Left ventricle myocardium inferior (tissue), 1 donor: Measurements from ENCODE around the gene DOC2B. TPM values are rescaled to one million over a fixed set of nuclear protein-coding genes. Genes with fewer than 3 reads are reported as not detected.
"Not testable (repeated sequence)": the region's sequence is repeated elsewhere in the genome, so short reads cannot be mapped to it uniquely, and the experiment has no call there.

ENCODE experiments used
- DNase-seq: peaks from one replicate; pipeline ENCODE4 v3.0.0-alpha.2; 2020
- H3K27ac ChIP-seq: fragments of 200-600 bp; replicated peaks from 2 replicates; pipeline ENCODE4 v1.8.0; 2021
- H3K27me3 ChIP-seq: fragments of 200-600 bp; 2 replicates; pipeline ENCODE4 v1.8.0; 2021; ENCODE audit warnings: low read depth
- H3K36me3 ChIP-seq: fragments of 200-600 bp; 2 replicates; pipeline ENCODE4 v1.8.0; 2021
- H3K4me1 ChIP-seq: fragments of 200-600 bp; 2 replicates; pipeline ENCODE4 v1.8.0; 2021
- H3K4me3 ChIP-seq: fragments of 200-600 bp; 2 replicates; pipeline ENCODE4 v1.8.0; 2021; ENCODE audit warnings: mild to moderate bottlenecking, moderate library complexity
- H3K9me3 ChIP-seq: fragments of 200-600 bp; replicated peaks from 2 replicates; pipeline ENCODE4 v1.8.0; 2021
- intact Hi-C: fragments of 100-400 bp; cut with micrococcal nuclease; formaldehyde crosslinking; loops from one replicate; pipeline ENCODE4 v1.11.0; 2022
- total RNA-seq: library from RNA; stranded (reverse); fragmentation: NEBNext Ultra II Directional; extraction: Animal tissue kit (Norgen Biotek cat#: 25700); gene quantifications from one replicate; pipeline ENCODE4 v1.2.1, GENCODE V29; 2021
- TF ChIP-seq, protein P1 (sequence below): fragments of 200-600 bp; IDR thresholded peaks from 2 replicates; pipeline ENCODE4 v1.8.0; 2021; ENCODE audit warnings: antibody characterized with exemption, mild to moderate bottlenecking, borderline replicate concordance
- donor health status: DM: no; HTN: yes; CAD: no; lungs with severe emphysema.

The DOC2B gene
- total RNA-seq, 1 donor from 2014 or later, result 2.7 TPM

DNA sequence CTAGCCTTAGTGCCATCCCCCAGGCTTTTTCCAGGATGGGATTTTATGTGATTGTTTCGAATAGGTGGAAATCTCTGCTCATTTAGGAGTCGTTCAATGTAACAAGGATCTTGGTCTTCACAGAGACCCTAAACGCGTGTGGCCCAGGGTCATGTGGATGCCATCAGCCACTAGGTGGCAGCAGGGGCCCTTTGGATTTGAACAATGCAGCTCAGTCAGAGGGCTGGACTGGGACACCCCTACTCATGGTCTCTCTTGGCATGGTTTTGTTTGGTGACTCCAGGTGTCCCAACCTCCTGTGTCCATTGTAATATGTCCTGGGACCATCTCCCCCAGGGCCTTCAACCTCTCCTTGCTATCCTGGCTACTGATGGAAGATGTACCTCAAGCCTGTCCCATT is 44.9 kb downstream of the DOC2B start:
- H3K9me3 ChIP-seq, H3K27ac ChIP-seq, H3K4me1 ChIP-seq, H3K27me3 ChIP-seq, H3K36me3 ChIP-seq, intact Hi-C loops, H3K4me3 ChIP-seq: not testable (repeated sequence)
- peak; percentile 71 for DNase-seq
- TF ChIP-seq, protein P1, sequence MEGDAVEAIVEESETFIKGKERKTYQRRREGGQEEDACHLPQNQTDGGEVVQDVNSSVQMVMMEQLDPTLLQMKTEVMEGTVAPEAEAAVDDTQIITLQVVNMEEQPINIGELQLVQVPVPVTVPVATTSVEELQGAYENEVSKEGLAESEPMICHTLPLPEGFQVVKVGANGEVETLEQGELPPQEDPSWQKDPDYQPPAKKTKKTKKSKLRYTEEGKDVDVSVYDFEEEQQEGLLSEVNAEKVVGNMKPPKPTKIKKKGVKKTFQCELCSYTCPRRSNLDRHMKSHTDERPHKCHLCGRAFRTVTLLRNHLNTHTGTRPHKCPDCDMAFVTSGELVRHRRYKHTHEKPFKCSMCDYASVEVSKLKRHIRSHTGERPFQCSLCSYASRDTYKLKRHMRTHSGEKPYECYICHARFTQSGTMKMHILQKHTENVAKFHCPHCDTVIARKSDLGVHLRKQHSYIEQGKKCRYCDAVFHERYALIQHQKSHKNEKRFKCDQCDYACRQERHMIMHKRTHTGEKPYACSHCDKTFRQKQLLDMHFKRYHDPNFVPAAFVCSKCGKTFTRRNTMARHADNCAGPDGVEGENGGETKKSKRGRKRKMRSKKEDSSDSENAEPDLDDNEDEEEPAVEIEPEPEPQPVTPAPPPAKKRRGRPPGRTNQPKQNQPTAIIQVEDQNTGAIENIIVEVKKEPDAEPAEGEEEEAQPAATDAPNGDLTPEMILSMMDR, result peak; percentile 60

DNA sequence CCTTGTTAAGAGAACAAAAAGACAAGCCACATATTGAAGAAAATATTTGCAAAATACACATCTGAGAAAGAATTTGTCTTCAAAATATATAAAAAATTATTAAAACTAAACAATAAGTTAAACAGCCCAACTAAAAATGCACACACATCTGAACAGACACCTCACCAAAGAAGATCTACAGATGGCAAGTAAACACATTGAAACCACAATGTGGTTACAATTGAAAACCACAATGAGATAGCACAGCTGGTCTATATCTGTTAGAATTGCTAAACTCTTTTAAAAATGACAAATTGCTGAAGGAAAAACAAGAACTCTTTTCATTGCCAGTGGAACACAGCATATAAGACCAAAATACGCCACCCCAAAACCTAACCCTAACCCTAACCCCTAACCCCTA is 45.6 kb downstream of the DOC2B start:
- intact Hi-C loops, DNase-seq, H3K4me1 ChIP-seq, H3K27ac ChIP-seq, H3K9me3 ChIP-seq, H3K27me3 ChIP-seq, H3K36me3 ChIP-seq, H3K4me3 ChIP-seq: not testable (repeated sequence)

DNA sequence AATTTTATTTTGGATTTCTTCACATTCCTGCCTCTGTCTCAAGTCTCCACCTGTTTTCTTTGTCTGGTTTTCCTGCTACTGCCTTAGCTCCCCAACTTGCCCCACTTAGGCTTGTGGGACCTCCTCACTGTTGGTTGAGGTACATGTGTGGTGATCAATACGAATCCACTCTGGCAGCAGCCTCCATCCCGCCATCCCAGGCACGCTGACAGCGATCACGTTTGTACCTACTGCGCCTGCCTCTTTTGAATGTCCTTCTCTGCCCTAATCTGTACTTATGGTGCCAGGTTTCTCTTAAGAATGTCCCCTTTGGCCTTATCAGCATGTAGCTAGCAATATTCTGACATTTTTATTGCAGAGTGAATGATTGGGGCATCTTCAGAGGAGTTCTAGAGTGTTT is 46.4 kb downstream of the DOC2B start:
- intact Hi-C loops, H3K27me3 ChIP-seq, DNase-seq, H3K27ac ChIP-seq, H3K9me3 ChIP-seq, H3K4me1 ChIP-seq, H3K4me3 ChIP-seq, H3K36me3 ChIP-seq: not testable (repeated sequence)

DNA sequence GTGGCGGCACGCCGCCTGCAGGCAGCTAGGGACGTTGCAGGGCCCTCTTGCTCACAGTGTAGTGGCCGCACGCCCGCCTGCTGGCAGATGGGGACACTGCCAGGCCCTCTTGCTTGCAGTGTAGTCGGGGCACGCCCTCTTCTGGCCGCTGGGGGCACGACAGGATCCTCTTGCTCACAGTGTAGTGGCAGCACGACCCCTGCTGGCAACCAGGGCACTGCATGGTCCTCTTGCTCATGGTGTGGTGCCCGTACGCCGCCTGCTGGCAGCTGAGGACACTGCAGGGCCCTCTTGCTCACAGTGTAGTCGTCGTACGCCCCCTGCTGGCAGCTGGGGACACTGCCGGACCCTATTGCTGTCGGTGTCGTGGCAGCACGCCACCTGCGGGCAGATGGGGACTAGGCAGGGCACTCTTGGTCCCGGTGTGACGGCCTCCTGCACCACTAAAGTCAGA is 47.1 kb downstream of the DOC2B start:
- DNase-seq, intact Hi-C loops: not testable (repeated sequence)
- TF ChIP-seq, protein P1, result peak; percentile 36

DNA sequence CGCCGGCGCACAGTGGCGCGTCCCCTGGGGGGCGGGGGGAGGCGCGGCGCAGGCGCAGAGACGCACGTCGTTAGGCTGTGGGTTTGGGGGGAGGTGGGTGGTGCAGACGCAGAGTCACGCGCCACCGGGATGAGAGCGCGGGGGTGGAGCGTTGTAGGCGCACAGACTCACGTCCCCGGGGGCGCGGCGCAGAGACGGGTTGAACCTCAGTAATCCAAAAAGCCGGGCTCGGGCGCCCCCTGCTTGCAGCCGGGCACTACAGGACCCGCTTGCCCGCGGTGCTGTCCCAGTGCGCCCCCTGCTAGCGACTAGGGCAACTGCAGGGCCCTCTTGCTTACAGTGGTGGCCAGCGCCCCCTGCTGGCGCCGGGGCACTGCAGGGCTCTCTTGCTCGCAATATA is 47.5 kb downstream of the DOC2B start:
- H3K4me3 ChIP-seq, H3K36me3 ChIP-seq, H3K9me3 ChIP-seq, H3K27me3 ChIP-seq, intact Hi-C loops, H3K4me1 ChIP-seq, DNase-seq, H3K27ac ChIP-seq: not testable (repeated sequence)

More for the DNA sequence above, 47.1 kb downstream of the DOC2B start:
- H3K36me3 ChIP-seq, H3K27ac ChIP-seq, H3K9me3 ChIP-seq, H3K4me3 ChIP-seq, H3K4me1 ChIP-seq, H3K27me3 ChIP-seq: not testable (repeated sequence)

DNA sequence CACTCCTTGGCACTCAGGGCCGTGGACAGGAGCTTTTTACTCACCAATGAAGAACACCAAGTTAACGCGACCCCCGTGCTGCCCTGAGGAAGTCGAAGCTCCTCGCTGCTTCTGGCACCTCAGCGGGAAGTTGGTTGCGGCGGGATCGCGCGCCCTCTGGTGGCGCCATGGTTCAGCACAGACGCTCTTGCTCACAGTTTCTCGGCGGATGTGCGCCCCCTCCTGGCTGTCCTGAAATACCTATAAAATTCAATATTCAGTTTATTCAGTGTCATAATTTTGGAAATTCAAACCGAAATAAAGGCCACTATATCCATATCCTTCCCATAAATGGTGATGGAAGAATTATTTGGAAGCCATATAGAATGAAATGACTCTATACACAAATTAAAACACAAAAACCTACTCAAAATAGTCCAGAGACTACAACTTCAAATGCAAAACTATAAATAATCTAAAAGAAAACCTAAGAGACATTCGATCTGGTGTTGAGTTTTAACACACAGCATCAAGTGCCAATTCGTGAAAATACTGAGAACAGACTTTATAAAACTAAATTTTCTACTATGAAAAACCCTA is 63.0 kb downstream of the DOC2B start:
- intact Hi-C loops, H3K4me1 ChIP-seq, H3K9me3 ChIP-seq, H3K4me3 ChIP-seq, H3K27ac ChIP-seq, H3K27me3 ChIP-seq, H3K36me3 ChIP-seq, DNase-seq: not testable (repeated sequence)
- TF ChIP-seq, protein P1, result peak; percentile 32

DNA sequence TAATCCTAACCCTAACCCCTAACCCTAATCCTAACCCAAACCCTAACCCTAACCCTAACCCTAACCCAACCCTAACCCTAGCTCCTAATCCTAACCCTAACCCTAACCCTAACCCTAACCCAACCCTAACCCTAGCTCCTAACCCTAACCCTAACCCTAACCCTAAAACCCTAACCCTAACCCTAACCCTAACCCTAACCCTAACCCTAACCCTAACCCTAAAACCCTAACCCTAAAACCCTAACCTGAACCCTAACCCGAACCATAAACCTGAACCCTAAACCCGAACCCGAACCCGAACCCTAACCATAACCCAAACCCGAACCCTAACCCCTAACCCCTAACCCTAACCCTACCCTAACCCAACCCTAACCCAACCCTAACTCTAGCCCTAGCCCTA is 68.3 kb downstream of the DOC2B start:
- H3K4me3 ChIP-seq, H3K4me1 ChIP-seq, H3K9me3 ChIP-seq, H3K27me3 ChIP-seq, intact Hi-C loops, DNase-seq, H3K27ac ChIP-seq, H3K36me3 ChIP-seq: not testable (repeated sequence)

Other genes starting within 250 kb of the DOC2B start
- gene SCGB1C2, start 44.1 kb downstream of the DOC2B start, total RNA-seq, result not detected
- 4.0 TPM for gene RPH3AL, start 171.2 kb upstream of the DOC2B start, total RNA-seq